ENCODE data around the gene GALT. TPM values are rescaled to one million over a fixed set of nuclear protein-coding genes. Genes with fewer than 3 reads are reported as not detected.

GALT gene
- total and polyA plus RNA-seq, 2 donors (not counting 1 experiment from before 2014, with no cell fraction given) = 20.1 to 29.1 TPM

DNA sequence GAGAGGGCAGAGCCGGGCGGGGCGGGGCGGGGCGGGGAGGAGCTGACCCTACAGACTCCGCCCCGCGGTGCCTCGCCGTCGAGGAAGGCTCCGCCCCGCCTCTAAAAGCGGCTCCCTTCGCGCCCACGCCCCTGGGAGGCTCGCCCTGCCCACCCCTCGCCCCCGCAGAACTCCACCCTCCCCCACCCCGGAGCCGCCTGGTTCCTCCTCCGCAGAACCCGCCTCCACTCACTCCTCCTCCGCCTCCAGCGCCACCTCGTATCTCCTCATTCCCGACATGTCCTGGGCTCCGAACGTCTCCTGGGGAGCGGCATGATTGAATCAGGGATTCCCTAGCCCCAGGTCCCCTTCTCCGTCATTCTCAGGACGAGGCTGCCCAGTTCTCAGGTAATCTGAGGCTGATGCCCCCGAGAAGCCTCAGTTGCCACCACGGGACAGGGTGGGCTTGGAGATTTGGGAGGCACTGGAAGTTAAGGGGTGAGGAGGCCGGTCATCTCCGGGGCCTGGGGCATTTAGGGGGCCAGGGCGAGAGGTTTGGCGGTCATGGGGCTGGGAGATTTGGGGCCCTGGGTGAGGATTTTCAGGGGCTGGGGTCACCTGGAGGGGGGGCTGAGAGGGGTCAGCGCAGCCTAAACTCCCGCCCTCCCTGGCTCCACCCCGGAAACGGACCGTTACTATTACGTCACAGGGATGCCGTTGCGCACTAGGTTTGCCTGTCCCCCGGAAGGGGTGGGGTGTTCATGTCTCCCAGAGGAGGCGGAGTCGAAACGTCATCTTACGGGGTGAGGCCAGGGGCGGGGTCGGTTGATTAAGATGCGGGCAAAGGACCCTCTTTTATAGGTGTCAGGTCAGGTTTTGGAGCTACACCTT lies 19.1 kb downstream of the GALT start:
- peaks cover 3% of the 10 kb centered on the region for H3K36me3 ChIP-seq (ENCODE audit: control insufficient read depth, insufficient read depth, low read length)
- H3K9me3 ChIP-seq (ENCODE audit: control insufficient read depth, insufficient read depth, low read depth, low read length) = no peaks in the 10 kb centered on the region
- H3K27me3 ChIP-seq (ENCODE audit: control insufficient read depth, insufficient read depth, low read length) = no peaks in the 10 kb centered on the region
- peak overlapping the region; percentile 99 for H3K27ac ChIP-seq (ENCODE audit: insufficient read depth, low read length)
- no peaks in the 10 kb centered on the region for H4K20me1 ChIP-seq (ENCODE audit: control insufficient read depth, extremely low read depth, insufficient read depth, low read length)
- H3K4me3 ChIP-seq (replicated peaks in 1 of 4; ENCODE audit: control extremely low read depth in 1 of 4, insufficient read depth in 1 of 4, low read depth in 3 of 4, low read length in 4 of 4) = peak overlapping the region; percentile 64 to 99 (median 92)
- peaks cover 9% of the 10 kb centered on the region for H3K4me1 ChIP-seq (ENCODE audit: control insufficient read depth, extremely low read depth, insufficient read depth, low read length)
- peak; percentile 91 to 95 for DNase-seq (ENCODE audit: low read depth in 2 of 2)
- H3K4me2 ChIP-seq (ENCODE audit: extremely low read depth, insufficient read depth, low read length) = peak overlapping the region; percentile 93
- no peak for TF ChIP-seq EZH2 (IDR thresholded peaks at IDR 0.05; ENCODE audit: low read length, missing control alignments)
- TF ChIP-seq, protein P1, sequence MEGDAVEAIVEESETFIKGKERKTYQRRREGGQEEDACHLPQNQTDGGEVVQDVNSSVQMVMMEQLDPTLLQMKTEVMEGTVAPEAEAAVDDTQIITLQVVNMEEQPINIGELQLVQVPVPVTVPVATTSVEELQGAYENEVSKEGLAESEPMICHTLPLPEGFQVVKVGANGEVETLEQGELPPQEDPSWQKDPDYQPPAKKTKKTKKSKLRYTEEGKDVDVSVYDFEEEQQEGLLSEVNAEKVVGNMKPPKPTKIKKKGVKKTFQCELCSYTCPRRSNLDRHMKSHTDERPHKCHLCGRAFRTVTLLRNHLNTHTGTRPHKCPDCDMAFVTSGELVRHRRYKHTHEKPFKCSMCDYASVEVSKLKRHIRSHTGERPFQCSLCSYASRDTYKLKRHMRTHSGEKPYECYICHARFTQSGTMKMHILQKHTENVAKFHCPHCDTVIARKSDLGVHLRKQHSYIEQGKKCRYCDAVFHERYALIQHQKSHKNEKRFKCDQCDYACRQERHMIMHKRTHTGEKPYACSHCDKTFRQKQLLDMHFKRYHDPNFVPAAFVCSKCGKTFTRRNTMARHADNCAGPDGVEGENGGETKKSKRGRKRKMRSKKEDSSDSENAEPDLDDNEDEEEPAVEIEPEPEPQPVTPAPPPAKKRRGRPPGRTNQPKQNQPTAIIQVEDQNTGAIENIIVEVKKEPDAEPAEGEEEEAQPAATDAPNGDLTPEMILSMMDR (conservative IDR thresholded peaks at IDR 0.05 in 1 of 2, IDR thresholded peaks at IDR 0.05 in 1 of 2; ENCODE audit: low read depth in 1 of 2, low read length in 2 of 2) = no peak
- peak overlapping the region; percentile 91 for H3K9ac ChIP-seq (ENCODE audit: insufficient read depth, low read length)
- H2AFZ ChIP-seq (ENCODE audit: low read length) = peak overlapping the region; percentile 73
- peaks cover 17% of the 10 kb centered on the region for H3K79me2 ChIP-seq (ENCODE audit: control insufficient read depth, insufficient read depth, low read length)

DNA sequence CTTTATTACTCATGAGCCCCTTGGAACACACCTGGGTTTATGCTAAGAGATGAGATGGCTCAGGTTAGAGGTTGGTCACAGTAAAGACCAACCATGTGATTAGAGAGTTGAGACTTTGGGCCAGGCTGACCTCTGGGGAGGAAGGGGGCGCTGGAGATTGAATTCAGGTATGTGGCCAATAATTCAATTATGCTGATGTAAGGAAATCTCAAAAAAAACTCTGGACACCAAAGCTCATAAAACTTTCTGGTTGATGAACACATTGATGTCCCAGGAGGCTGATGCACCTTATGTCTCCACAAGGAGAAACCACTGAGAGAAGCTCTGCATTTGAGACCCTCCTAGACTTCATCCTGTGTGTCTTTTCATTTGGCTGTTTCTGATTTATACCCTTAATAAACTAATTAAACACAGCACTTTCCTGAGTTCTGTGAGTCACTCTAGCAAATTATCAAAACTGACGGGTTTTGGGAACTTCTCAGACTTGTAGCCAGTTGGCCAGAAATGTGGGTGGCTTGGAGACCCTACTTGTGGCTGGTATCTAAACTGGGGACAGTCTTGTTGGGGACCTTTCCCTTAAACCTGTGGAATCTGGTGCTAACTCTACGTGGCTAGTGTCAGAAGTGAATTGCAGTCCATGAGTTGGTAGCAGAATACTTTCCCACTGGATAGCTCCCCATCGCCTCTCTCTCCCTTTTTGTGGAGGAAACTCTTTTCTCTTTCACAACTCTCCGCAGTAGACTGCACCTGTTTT lies 23.5 kb downstream of the GALT start:
- no peak for DNase-seq (ENCODE audit: low read depth in 2 of 2)
- H3K4me2 ChIP-seq (ENCODE audit: extremely low read depth, insufficient read depth, low read length) = no peak overlapping the region
- H3K27ac ChIP-seq (ENCODE audit: insufficient read depth, low read length) = no peak overlapping the region

More for the DNA sequence above, 23.5 kb downstream of the GALT start:
- no peaks in the 10 kb centered on the region for H4K20me1 ChIP-seq (ENCODE audit: control insufficient read depth, extremely low read depth, insufficient read depth, low read length)
- H3K9me3 ChIP-seq (ENCODE audit: control insufficient read depth, insufficient read depth, low read depth, low read length) = no peaks in the 10 kb centered on the region
- no peak overlapping the region for H3K4me3 ChIP-seq (replicated peaks in 1 of 4; ENCODE audit: control extremely low read depth in 1 of 4, insufficient read depth in 1 of 4, low read depth in 3 of 4, low read length in 4 of 4)
- no peak overlapping the region for H2AFZ ChIP-seq (ENCODE audit: low read length)
- TF ChIP-seq EZH2 (IDR thresholded peaks at IDR 0.05; ENCODE audit: low read length, missing control alignments) = no peak
- TF ChIP-seq, protein P1 (conservative IDR thresholded peaks at IDR 0.05 in 1 of 2, IDR thresholded peaks at IDR 0.05 in 1 of 2; ENCODE audit: low read depth in 1 of 2, low read length in 2 of 2) = no peak
- no peaks in the 10 kb centered on the region for H3K27me3 ChIP-seq (ENCODE audit: control insufficient read depth, insufficient read depth, low read length)
- peaks cover 17% of the 10 kb centered on the region for H3K79me2 ChIP-seq (ENCODE audit: control insufficient read depth, insufficient read depth, low read length)
- H3K4me1 ChIP-seq (ENCODE audit: control insufficient read depth, extremely low read depth, insufficient read depth, low read length) = peaks cover 3% of the 10 kb centered on the region
- H3K9ac ChIP-seq (ENCODE audit: insufficient read depth, low read length) = no peak overlapping the region
- H3K36me3 ChIP-seq (ENCODE audit: control insufficient read depth, insufficient read depth, low read length) = peaks cover 3% of the 10 kb centered on the region
